HEK293 (cell line): ENCODE data around the gene AP1G2.

ENCODE experiments used
- CTCF ChIA-PET: fragments of 350-600 bp; formaldehyde crosslinking; extraction: SDS; loops from one replicate; lab custom pipeline; 2021; ENCODE audit warnings: antibody characterized with exemption; lab: Yijun Ruan, JAX
- POLR2A ChIA-PET: fragments of 300-600 bp; formaldehyde crosslinking; extraction: SDS; loops from one replicate; lab custom pipeline; 2020; ENCODE audit warnings: antibody characterized with exemption, inconsistent platforms; lab: Yijun Ruan, JAX
- H3K27ac ChIP-seq: fragments of 200-500 bp; sonication (Bioruptor generic); 2 replicates; pipeline ENCODE4 v1.5.1; 2014; ENCODE audit warnings: low read depth, low read length, control low read depth, inconsistent platforms; ENCODE audit errors: extremely low read depth
- H3K36me3 ChIP-seq, 2 experiments: fragments of 200-500 bp in 1 of 2; sonication (Bioruptor generic) in 1 of 2; 1 replicate in 1 of 2; 2 replicates in 1 of 2; pipeline ENCODE4 v1.5.1; 2014 to 2017; ENCODE audit warnings: inconsistent platforms in 2 of 2, low read length in 2 of 2; ENCODE audit not compliant: control insufficient read depth in 2 of 2, insufficient read depth in 1 of 2
- H3K4me1 ChIP-seq: fragments of 200-500 bp; sonication (Bioruptor generic); 2 replicates; pipeline ENCODE4 v1.5.1; 2014; ENCODE audit warnings: mild to moderate bottlenecking, low read length, inconsistent platforms; ENCODE audit not compliant: control insufficient read depth, insufficient read depth
- H3K4me3 ChIP-seq: 2 replicates; pipeline ENCODE4 v1.5.1; 2011; ENCODE audit warnings: low read depth, mild to moderate bottlenecking, control low read depth, low read length, moderate library complexity
- H3K9me3 ChIP-seq: fragments of 200-500 bp; sonication (Bioruptor generic); 2 replicates; pipeline ENCODE4 v1.5.1; 2014; ENCODE audit warnings: low read depth, low read length, inconsistent platforms; ENCODE audit not compliant: control insufficient read depth, insufficient read depth
- GLIS2 ChIP-seq: fragments of 450-650 bp; formaldehyde crosslinking; IDR thresholded peaks from 2 replicates; pipeline ENCODE4 v1.5.1; 2016; ENCODE audit warnings: missing biosample characterization, missing genetic modification characterization
- HOXC10 ChIP-seq: sonication (generic); formaldehyde crosslinking; IDR thresholded peaks from 2 replicates; pipeline ENCODE4 v1.8.1; 2023; ENCODE audit warnings: mild to moderate bottlenecking, missing genetic modification reagents
- SP2 ChIP-seq: fragments of 450-650 bp; formaldehyde crosslinking; IDR thresholded peaks from 2 replicates; pipeline ENCODE4 v1.5.1; 2016; ENCODE audit warnings: missing biosample characterization, missing genetic modification characterization
- SP7 ChIP-seq: fragments of 450-650 bp; formaldehyde crosslinking; IDR thresholded peaks from 2 replicates; pipeline ENCODE4 v1.5.1; 2016; ENCODE audit warnings: missing biosample characterization, missing genetic modification characterization
- ZBTB20 ChIP-seq: fragments of 450-650 bp; formaldehyde crosslinking; IDR thresholded peaks from 2 replicates; pipeline ENCODE4 v1.5.1; 2016; ENCODE audit warnings: missing biosample characterization, missing genetic modification characterization
- ZNF2 ChIP-seq: fragments of 450-650 bp; formaldehyde crosslinking; IDR thresholded peaks from 2 replicates; pipeline ENCODE4 v1.5.1; 2016; ENCODE audit warnings: missing biosample characterization, missing genetic modification characterization
- ZNF274 ChIP-seq, 2 experiments: fragments of 200-500 bp in 1 of 2; fragments of 450-650 bp in 1 of 2; sonication (Bioruptor generic) in 1 of 2; formaldehyde crosslinking in 1 of 2; IDR thresholded peaks; 2 replicates each; pipeline versions ENCODE4 v1.5.1 to v1.6.1; 2014 to 2016; ENCODE audit warnings: borderline replicate concordance in 1 of 2, inconsistent platforms in 1 of 2, low read length in 1 of 2, missing biosample characterization in 1 of 2, missing genetic modification characterization in 1 of 2
- ZNF292 ChIP-seq: fragments of 450-650 bp; formaldehyde crosslinking; IDR thresholded peaks from 2 replicates; pipeline ENCODE4 v1.5.1; 2016; ENCODE audit warnings: low read depth, missing biosample characterization, missing genetic modification characterization, borderline replicate concordance
- ZNF324 ChIP-seq: fragments of 450-650 bp; formaldehyde crosslinking; IDR thresholded peaks from 2 replicates; pipeline ENCODE4 v1.5.1; 2016; ENCODE audit warnings: missing biosample characterization, missing genetic modification characterization
- ZNF341 ChIP-seq: fragments of 450-650 bp; formaldehyde crosslinking; IDR thresholded peaks from 2 replicates; pipeline ENCODE4; 2016; ENCODE audit warnings: low read depth, missing biosample characterization, missing genetic modification characterization
- ZNF529 ChIP-seq: fragments of 450-650 bp; formaldehyde crosslinking; IDR thresholded peaks from 2 replicates; pipeline ENCODE4 v1.5.1; 2017; ENCODE audit warnings: missing genetic modification characterization, missing biosample characterization; ENCODE audit not compliant: insufficient replicate concordance
- ZNF585B ChIP-seq: fragments of 450-650 bp; formaldehyde crosslinking; IDR thresholded peaks from 2 replicates; pipeline ENCODE4 v1.5.1; 2016; ENCODE audit warnings: missing biosample characterization, missing genetic modification characterization
- ZNF658 ChIP-seq: fragments of 450-650 bp; formaldehyde crosslinking; IDR thresholded peaks from 2 replicates; pipeline ENCODE4; 2016; ENCODE audit warnings: missing biosample characterization, missing genetic modification characterization
- ZNF747 ChIP-seq: fragments of 450-650 bp; formaldehyde crosslinking; IDR thresholded peaks from 2 replicates; pipeline ENCODE4 v1.5.1; 2016; ENCODE audit warnings: missing biosample characterization, missing genetic modification characterization
- ZNF837 ChIP-seq: fragments of 450-650 bp; formaldehyde crosslinking; IDR thresholded peaks from 2 replicates; pipeline ENCODE4 v1.5.1; 2016; ENCODE audit warnings: missing biosample characterization, missing genetic modification characterization
- TF ChIP-seq, protein P1 (sequence below): fragments of 450-650 bp; formaldehyde crosslinking; IDR thresholded peaks from 2 replicates; pipeline ENCODE4 v1.5.1; 2016; ENCODE audit warnings: missing biosample characterization, missing genetic modification characterization
- TF ChIP-seq, protein P2 (sequence below): fragments of 450-650 bp; formaldehyde crosslinking; IDR thresholded peaks from 2 replicates; pipeline ENCODE4 v1.5.1; 2017; ENCODE audit warnings: missing biosample characterization, missing genetic modification characterization
- TF ChIP-seq, protein P3 (sequence below): fragments of 450-650 bp; formaldehyde crosslinking; IDR thresholded peaks from 2 replicates; pipeline ENCODE4 v1.5.1; 2016; ENCODE audit warnings: missing biosample characterization, missing genetic modification characterization
- TF ChIP-seq, protein P4 (sequence below): fragments of 450-650 bp; formaldehyde crosslinking; IDR thresholded peaks from 2 replicates; pipeline ENCODE4 v1.5.1; 2016; ENCODE audit warnings: missing biosample characterization, missing genetic modification characterization
- TF ChIP-seq, protein P5 (sequence below): fragments of 450-650 bp; formaldehyde crosslinking; IDR thresholded peaks from 2 replicates; pipeline ENCODE4 v1.5.1; 2017; ENCODE audit warnings: missing biosample characterization, missing genetic modification characterization
- TF ChIP-seq, protein P6 (sequence below): fragments of 450-650 bp; formaldehyde crosslinking; optimal IDR thresholded peaks from 2 replicates; pipeline ENCODE3; 2016; ENCODE audit warnings: missing biosample characterization, mild to moderate bottlenecking, missing genetic modification characterization

Gene AP1G2

DNA sequence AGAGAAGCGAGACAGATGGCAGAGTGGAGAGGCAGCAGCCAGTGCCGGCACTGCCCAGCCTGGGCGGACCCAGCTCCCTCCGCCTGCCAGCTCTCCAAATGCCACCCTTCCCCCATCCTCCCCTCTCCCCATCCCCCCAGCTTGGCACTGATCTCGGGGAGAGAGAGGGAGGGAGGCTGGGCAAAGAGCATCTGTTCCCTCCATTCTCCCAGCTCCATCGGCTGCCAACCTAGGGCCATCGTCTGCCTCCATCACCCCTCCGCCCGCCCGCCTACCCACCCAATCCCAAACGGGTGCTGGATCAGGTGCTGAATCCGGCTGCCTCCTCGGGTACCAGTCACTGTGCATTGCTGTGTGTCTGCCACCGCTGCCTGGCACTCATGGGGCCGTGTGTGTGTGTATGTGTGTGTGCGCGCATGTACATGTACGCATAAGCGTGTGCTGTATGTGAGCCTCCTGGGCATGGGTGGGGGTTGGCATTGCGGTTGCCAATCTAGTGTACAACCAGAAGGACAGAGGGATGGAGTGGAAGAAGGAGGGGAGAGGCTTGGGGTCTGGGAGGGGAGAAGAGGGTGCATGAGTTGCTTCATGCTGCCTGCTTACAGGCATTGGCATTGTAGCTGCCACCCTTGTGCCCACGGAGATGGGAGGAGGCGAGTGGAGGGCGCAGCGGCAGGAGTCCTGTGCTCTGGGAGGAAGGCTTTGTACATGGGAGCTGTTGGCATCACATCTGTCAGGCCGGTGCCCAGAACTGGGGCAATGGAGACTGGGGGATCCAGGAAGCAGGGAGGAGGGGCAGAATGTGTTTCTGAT lies 54.4 kb downstream of the AP1G2 start (continued):
- TF ChIP-seq ZNF658 (no peak), ZNF341 (tag by site-specific recombination) (no peak), SP2 (tag by site-specific recombination) (no peak), ZNF2 (tag by site-specific recombination) (no peak)
- TF ChIP-seq, protein P1, sequence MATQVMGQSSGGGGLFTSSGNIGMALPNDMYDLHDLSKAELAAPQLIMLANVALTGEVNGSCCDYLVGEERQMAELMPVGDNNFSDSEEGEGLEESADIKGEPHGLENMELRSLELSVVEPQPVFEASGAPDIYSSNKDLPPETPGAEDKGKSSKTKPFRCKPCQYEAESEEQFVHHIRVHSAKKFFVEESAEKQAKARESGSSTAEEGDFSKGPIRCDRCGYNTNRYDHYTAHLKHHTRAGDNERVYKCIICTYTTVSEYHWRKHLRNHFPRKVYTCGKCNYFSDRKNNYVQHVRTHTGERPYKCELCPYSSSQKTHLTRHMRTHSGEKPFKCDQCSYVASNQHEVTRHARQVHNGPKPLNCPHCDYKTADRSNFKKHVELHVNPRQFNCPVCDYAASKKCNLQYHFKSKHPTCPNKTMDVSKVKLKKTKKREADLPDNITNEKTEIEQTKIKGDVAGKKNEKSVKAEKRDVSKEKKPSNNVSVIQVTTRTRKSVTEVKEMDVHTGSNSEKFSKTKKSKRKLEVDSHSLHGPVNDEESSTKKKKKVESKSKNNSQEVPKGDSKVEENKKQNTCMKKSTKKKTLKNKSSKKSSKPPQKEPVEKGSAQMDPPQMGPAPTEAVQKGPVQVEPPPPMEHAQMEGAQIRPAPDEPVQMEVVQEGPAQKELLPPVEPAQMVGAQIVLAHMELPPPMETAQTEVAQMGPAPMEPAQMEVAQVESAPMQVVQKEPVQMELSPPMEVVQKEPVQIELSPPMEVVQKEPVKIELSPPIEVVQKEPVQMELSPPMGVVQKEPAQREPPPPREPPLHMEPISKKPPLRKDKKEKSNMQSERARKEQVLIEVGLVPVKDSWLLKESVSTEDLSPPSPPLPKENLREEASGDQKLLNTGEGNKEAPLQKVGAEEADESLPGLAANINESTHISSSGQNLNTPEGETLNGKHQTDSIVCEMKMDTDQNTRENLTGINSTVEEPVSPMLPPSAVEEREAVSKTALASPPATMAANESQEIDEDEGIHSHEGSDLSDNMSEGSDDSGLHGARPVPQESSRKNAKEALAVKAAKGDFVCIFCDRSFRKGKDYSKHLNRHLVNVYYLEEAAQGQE (tag by site-specific recombination): no peak

DNA sequence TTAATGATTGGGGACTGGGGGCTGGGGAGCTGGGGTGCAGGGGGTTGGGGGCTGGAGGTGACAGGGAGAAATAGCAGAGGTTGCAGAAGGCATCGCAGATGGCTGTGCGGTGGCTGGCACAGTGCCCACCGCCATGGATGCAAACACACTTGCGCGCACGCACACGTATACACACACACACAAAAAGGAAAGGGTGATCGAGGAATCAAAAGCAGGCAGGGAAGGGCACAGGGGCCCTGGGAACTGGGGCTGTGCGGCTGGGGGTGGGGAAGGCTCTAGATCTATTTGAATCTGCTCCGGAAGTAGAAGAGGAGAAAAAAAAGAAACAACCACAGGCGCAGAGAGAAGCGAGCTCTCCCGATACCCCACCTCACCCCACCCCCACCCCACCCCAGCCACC lies 55.4 kb downstream of the AP1G2 start:
- Histone ChIP-seq H3K36me3 (no peaks in the 10 kb centered on the region), H3K27ac (no peak overlapping the region), H3K4me3 (no peak overlapping the region), H3K4me1 (no peaks in the 10 kb centered on the region), H3K9me3 (no peaks in the 10 kb centered on the region)
- CTCF ChIA-PET: no interaction called here
- POLR2A ChIA-PET: interaction anchor here (0.7 kb wide), 1 partner anchor 43 kb away, joined by 5 read pairs; no protein-coding TSS in a partner anchor
- TF ChIP-seq ZBTB20 (tag by site-specific recombination) (no peak), ZNF658 (no peak), ZNF292 (tag by site-specific recombination) (no peak), ZNF324 (tag by site-specific recombination) (no peak), ZNF837 (tag by site-specific recombination) (no peak), ZNF747 (no peak), ZNF585B (tag by site-specific recombination) (no peak), GLIS2 (tag by site-specific recombination) (no peak), ZNF274 (IDR thresholded peaks at IDR 0.05; ENCODE audit: low read length) (no peak), ZNF274 (tag by site-specific recombination; IDR thresholded peaks at IDR 0.05; ENCODE audit: borderline replicate concordance) (no peak), ZNF529 (tag by site-specific recombination) (no peak), HOXC10 (CRISPR knock-in tag) (no peak), SP7 (tag by site-specific recombination) (no peak)
- TF ChIP-seq, protein P2, sequence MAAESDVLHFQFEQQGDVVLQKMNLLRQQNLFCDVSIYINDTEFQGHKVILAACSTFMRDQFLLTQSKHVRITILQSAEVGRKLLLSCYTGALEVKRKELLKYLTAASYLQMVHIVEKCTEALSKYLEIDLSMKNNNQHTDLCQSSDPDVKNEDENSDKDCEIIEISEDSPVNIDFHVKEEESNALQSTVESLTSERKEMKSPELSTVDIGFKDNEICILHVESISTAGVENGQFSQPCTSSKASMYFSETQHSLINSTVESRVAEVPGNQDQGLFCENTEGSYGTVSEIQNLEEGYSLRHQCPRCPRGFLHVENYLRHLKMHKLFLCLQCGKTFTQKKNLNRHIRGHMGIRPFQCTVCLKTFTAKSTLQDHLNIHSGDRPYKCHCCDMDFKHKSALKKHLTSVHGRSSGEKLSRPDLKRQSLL (tag by site-specific recombination): no peak
- TF ChIP-seq, protein P3, sequence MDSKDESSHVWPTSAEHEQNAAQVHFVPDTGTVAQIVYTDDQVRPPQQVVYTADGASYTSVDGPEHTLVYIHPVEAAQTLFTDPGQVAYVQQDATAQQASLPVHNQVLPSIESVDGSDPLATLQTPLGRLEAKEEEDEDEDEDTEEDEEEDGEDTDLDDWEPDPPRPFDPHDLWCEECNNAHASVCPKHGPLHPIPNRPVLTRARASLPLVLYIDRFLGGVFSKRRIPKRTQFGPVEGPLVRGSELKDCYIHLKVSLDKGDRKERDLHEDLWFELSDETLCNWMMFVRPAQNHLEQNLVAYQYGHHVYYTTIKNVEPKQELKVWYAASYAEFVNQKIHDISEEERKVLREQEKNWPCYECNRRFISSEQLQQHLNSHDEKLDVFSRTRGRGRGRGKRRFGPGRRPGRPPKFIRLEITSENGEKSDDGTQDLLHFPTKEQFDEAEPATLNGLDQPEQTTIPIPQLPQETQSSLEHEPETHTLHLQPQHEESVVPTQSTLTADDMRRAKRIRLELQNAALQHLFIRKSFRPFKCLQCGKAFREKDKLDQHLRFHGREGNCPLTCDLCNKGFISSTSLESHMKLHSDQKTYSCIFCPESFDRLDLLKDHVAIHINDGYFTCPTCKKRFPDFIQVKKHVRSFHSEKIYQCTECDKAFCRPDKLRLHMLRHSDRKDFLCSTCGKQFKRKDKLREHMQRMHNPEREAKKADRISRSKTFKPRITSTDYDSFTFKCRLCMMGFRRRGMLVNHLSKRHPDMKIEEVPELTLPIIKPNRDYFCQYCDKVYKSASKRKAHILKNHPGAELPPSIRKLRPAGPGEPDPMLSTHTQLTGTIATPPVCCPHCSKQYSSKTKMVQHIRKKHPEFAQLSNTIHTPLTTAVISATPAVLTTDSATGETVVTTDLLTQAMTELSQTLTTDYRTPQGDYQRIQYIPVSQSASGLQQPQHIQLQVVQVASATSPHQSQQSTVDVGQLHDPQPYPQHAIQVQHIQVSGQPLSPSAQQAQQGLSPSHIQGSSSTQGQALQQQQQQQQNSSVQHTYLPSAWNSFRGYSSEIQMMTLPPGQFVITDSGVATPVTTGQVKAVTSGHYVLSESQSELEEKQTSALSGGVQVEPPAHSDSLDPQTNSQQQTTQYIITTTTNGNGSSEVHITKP (tag by site-specific recombination): no peak
- TF ChIP-seq, protein P4, sequence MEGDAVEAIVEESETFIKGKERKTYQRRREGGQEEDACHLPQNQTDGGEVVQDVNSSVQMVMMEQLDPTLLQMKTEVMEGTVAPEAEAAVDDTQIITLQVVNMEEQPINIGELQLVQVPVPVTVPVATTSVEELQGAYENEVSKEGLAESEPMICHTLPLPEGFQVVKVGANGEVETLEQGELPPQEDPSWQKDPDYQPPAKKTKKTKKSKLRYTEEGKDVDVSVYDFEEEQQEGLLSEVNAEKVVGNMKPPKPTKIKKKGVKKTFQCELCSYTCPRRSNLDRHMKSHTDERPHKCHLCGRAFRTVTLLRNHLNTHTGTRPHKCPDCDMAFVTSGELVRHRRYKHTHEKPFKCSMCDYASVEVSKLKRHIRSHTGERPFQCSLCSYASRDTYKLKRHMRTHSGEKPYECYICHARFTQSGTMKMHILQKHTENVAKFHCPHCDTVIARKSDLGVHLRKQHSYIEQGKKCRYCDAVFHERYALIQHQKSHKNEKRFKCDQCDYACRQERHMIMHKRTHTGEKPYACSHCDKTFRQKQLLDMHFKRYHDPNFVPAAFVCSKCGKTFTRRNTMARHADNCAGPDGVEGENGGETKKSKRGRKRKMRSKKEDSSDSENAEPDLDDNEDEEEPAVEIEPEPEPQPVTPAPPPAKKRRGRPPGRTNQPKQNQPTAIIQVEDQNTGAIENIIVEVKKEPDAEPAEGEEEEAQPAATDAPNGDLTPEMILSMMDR (tag by site-specific recombination): no peak
- TF ChIP-seq, protein P5, sequence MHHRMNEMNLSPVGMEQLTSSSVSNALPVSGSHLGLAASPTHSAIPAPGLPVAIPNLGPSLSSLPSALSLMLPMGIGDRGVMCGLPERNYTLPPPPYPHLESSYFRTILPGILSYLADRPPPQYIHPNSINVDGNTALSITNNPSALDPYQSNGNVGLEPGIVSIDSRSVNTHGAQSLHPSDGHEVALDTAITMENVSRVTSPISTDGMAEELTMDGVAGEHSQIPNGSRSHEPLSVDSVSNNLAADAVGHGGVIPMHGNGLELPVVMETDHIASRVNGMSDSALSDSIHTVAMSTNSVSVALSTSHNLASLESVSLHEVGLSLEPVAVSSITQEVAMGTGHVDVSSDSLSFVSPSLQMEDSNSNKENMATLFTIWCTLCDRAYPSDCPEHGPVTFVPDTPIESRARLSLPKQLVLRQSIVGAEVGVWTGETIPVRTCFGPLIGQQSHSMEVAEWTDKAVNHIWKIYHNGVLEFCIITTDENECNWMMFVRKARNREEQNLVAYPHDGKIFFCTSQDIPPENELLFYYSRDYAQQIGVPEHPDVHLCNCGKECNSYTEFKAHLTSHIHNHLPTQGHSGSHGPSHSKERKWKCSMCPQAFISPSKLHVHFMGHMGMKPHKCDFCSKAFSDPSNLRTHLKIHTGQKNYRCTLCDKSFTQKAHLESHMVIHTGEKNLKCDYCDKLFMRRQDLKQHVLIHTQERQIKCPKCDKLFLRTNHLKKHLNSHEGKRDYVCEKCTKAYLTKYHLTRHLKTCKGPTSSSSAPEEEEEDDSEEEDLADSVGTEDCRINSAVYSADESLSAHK (tag by site-specific recombination): no peak
- TF ChIP-seq, protein P6, sequence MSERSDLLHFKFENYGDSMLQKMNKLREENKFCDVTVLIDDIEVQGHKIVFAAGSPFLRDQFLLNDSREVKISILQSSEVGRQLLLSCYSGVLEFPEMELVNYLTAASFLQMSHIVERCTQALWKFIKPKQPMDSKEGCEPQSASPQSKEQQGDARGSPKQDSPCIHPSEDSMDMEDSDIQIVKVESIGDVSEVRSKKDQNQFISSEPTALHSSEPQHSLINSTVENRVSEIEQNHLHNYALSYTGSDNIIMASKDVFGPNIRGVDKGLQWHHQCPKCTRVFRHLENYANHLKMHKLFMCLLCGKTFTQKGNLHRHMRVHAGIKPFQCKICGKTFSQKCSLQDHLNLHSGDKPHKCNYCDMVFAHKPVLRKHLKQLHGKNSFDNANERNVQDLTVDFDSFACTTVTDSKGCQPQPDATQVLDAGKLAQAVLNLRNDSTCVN: no peak
